ENCODE results near the gene CNTNAP4. TPM values are rescaled to one million over a fixed set of nuclear protein-coding genes. Genes with fewer than 3 reads are reported as not detected.

Gene CNTNAP4
- polyA plus RNA-seq, 1 of the 3 experiments (the other 2 are of a cell fraction), result not detected

GRCh38 chr16:76278086-76278485 is 885 bp downstream of the CNTNAP4 start:
- Histone ChIP-seq H3K27ac (ENCODE audit: low read depth in 2 of 2, low read length in 1 of 2) (no peak overlapping the region), H3K4me1 (ENCODE audit: control insufficient read depth in 1 of 2, insufficient read depth in 2 of 2, low read depth in 1 of 2, low read length in 1 of 2) (no peaks in the 10 kb centered on the region; a peak in 2 of 4 replicates), H3K4me2 (no peak overlapping the region), H3K27me3 (ENCODE audit: insufficient read depth) (no peaks in the 10 kb centered on the region), H3F3A (replicated peaks; ENCODE audit: insufficient read depth) (no peaks in the 10 kb centered on the region), H3K9me3 (no peaks in the 10 kb centered on the region), H3K9ac (no peak overlapping the region), H2AFZ (ENCODE audit: low read depth) (no peak overlapping the region), H3K36me3 (replicated peaks in 1 of 2; ENCODE audit: control insufficient read depth in 1 of 2, insufficient read depth in 2 of 2, low read length in 1 of 2) (no peaks in the 10 kb centered on the region), H3K4me3 (ENCODE audit: low read depth in 2 of 2, low read length in 1 of 2) (no peak overlapping the region; a peak in 1 of 4 replicates), H3K9me2 (no peaks in the 10 kb centered on the region), H3K79me2 (ENCODE audit: insufficient read depth) (no peaks in the 10 kb centered on the region), H4K20me1 (ENCODE audit: insufficient read depth) (no peaks in the 10 kb centered on the region)
- WGBS (ENCODE audit: low lambda C conversion rate), result 64% methylated on average over 5 of the region's 5 CpGs
- CTCF ChIA-PET, result interaction anchor here (0.6 to 8.1 kb wide), 19 partner anchors 9 to 896 kb away, joined by 3 to 84 read pairs (median 7); no protein-coding TSS in a partner anchor
- no peak for DNase-seq
- TF ChIP-seq RAD21 (IDR thresholded peaks at IDR 0.05; ENCODE audit: low read length) (no peak), ELF1 (IDR thresholded peaks at IDR 0.05) (no peak), EZH2phosphoT487 (IDR thresholded peaks at IDR 0.05; ENCODE audit: borderline replicate concordance, low read depth) (no peak), YY1 (IDR thresholded peaks at IDR 0.05; ENCODE audit: low read depth) (no peak), RCOR1 (IDR thresholded peaks at IDR 0.05; ENCODE audit: low read length) (no peak)
- TF ChIP-seq, protein P1, sequence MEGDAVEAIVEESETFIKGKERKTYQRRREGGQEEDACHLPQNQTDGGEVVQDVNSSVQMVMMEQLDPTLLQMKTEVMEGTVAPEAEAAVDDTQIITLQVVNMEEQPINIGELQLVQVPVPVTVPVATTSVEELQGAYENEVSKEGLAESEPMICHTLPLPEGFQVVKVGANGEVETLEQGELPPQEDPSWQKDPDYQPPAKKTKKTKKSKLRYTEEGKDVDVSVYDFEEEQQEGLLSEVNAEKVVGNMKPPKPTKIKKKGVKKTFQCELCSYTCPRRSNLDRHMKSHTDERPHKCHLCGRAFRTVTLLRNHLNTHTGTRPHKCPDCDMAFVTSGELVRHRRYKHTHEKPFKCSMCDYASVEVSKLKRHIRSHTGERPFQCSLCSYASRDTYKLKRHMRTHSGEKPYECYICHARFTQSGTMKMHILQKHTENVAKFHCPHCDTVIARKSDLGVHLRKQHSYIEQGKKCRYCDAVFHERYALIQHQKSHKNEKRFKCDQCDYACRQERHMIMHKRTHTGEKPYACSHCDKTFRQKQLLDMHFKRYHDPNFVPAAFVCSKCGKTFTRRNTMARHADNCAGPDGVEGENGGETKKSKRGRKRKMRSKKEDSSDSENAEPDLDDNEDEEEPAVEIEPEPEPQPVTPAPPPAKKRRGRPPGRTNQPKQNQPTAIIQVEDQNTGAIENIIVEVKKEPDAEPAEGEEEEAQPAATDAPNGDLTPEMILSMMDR (IDR thresholded peaks at IDR 0.05), result no peak
- POLR2A ChIA-PET, result interaction anchor here (1.1 kb wide), 1 partner anchor 379 kb away, joined by 3 read pairs; no protein-coding TSS in a partner anchor

- H3K4me2 ChIP-seq, result no peak overlapping the region
- H3K4me3 ChIP-seq (ENCODE audit: low read depth in 2 of 2, low read length in 1 of 2), result no peak overlapping the region; a peak in 1 of 4 replicates
- no peaks in the 10 kb centered on the region for H3K36me3 ChIP-seq (replicated peaks in 1 of 2; ENCODE audit: control insufficient read depth in 1 of 2, insufficient read depth in 2 of 2, low read length in 1 of 2)
- no peaks in the 10 kb centered on the region; a peak in 2 of 4 replicates for H3K4me1 ChIP-seq (ENCODE audit: control insufficient read depth in 1 of 2, insufficient read depth in 2 of 2, low read depth in 1 of 2, low read length in 1 of 2)
- H4K20me1 ChIP-seq (ENCODE audit: insufficient read depth), result no peaks in the 10 kb centered on the region
- no peak overlapping the region; a peak in 1 of 4 replicates for H3K27ac ChIP-seq (ENCODE audit: low read depth in 2 of 2, low read length in 1 of 2)
- DNase-seq, result peak; percentile 21
- no peaks in the 10 kb centered on the region for H3K9me2 ChIP-seq
- no peak overlapping the region for H3K9ac ChIP-seq
- ChIA-PET CTCF (interaction anchor here (0.5 to 8.1 kb wide), 34 partner anchors 8 to 905 kb away, joined by 3 to 84 read pairs (median 4); no protein-coding TSS in a partner anchor), POLR2A (interaction anchor here (0.8 to 1.1 kb wide), 2 partner anchors 375 to 378 kb away, joined by 3 to 6 read pairs; no protein-coding TSS in a partner anchor)
- no peaks in the 10 kb centered on the region for H3K9me3 ChIP-seq
- no peak for TF ChIP-seq RXRA (IDR thresholded peaks at IDR 0.05; ENCODE audit: borderline replicate concordance, low read depth)
- TF ChIP-seq, protein P2, sequence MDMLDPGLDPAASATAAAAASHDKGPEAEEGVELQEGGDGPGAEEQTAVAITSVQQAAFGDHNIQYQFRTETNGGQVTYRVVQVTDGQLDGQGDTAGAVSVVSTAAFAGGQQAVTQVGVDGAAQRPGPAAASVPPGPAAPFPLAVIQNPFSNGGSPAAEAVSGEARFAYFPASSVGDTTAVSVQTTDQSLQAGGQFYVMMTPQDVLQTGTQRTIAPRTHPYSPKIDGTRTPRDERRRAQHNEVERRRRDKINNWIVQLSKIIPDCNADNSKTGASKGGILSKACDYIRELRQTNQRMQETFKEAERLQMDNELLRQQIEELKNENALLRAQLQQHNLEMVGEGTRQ (IDR thresholded peaks at IDR 0.05; ENCODE audit: borderline replicate concordance, low read depth, low read length), result no peak
- TF ChIP-seq, protein P1 (IDR thresholded peaks at IDR 0.05), result peak; percentile 23; the same call in 1 of the 2 replicates
- no peak for TF ChIP-seq NFIC (IDR thresholded peaks at IDR 0.05; ENCODE audit: borderline replicate concordance)
- TF ChIP-seq RCOR1 (IDR thresholded peaks at IDR 0.05; ENCODE audit: low read length), result no peak
- peak; percentile 64 for TF ChIP-seq SMC3 (IDR thresholded peaks at IDR 0.05; ENCODE audit: low read depth, low read length)
- peak; percentile 85 for TF ChIP-seq RAD21 (IDR thresholded peaks at IDR 0.05; ENCODE audit: low read length)
- no peak for TF ChIP-seq MXI1 (IDR thresholded peaks at IDR 0.05; ENCODE audit: low read depth, low read length)
- no peak for TF ChIP-seq MEF2A (IDR thresholded peaks at IDR 0.05; ENCODE audit: borderline replicate concordance, low read depth)
- no peak for TF ChIP-seq JUND (IDR thresholded peaks at IDR 0.05)
- TF ChIP-seq FOXM1 (IDR thresholded peaks at IDR 0.05; ENCODE audit: low read depth), result no peak
- no peaks in the 10 kb centered on the region for H3F3A ChIP-seq (replicated peaks; ENCODE audit: insufficient read depth)
- H2AFZ ChIP-seq (ENCODE audit: low read depth), result no peak overlapping the region
- H3K27me3 ChIP-seq (ENCODE audit: insufficient read depth), result no peaks in the 10 kb centered on the region
- no peaks in the 10 kb centered on the region for H3K79me2 ChIP-seq (ENCODE audit: insufficient read depth)
Observed at GRCh38 chr16:76278980-76279379, 1.8 kb downstream of the CNTNAP4 start.

All from SK-N-SH (cell line).